Ovary (tissue), 3 donors: ENCODE measurements around the gene RSPH3.

Experiments
- EP300 ChIP-seq: sonication (generic); formaldehyde crosslinking; IDR thresholded peaks from one replicate; pipeline ENCODE4 v1.6.1; 2017; ENCODE audit warnings: antibody characterized with exemption
- POLR2A ChIP-seq: fragments of 450-650 bp; IDR thresholded peaks from one replicate; pipeline ENCODE4 v1.6.1; 2017; ENCODE audit warnings: antibody characterized with exemption, mild to moderate bottlenecking, moderate library complexity
- TF ChIP-seq, protein P1 (sequence below), 3 donors: fragments of 450-650 bp in 2 of 3; fragments of 200-600 bp in 1 of 3; IDR thresholded peaks; one replicate each; pipeline versions ENCODE4 v1.5.1 to v1.8.0; 2016 to 2022; ENCODE audit warnings: antibody characterized with exemption in 3 of 3, mild to moderate bottlenecking in 1 of 3
- donor health status: DM: no; HTN: no; CAD: no.

DNA sequence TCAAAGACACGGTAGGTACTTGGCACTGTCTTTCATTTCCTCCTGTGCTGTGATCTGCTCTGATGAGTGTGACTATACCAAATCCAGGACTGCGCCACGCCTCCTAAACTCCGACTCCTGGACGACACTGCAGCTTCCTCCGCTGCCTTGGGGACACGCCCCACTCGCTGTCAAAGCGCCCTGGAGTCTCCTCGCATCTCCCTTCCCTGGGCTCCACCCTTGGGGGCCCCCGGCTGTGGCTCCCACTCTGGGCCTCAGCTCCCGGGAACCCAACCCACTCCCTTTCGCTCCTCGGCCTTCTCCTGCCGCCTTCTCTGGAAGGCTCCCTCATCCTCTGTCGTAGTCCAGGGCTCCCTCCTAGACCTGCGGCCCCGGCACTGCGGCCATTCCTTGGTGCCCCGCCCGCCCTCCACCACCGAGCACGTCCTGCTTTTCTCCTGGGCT, 61.2 kb downstream of the RSPH3 start:
- TF ChIP-seq, protein P1, sequence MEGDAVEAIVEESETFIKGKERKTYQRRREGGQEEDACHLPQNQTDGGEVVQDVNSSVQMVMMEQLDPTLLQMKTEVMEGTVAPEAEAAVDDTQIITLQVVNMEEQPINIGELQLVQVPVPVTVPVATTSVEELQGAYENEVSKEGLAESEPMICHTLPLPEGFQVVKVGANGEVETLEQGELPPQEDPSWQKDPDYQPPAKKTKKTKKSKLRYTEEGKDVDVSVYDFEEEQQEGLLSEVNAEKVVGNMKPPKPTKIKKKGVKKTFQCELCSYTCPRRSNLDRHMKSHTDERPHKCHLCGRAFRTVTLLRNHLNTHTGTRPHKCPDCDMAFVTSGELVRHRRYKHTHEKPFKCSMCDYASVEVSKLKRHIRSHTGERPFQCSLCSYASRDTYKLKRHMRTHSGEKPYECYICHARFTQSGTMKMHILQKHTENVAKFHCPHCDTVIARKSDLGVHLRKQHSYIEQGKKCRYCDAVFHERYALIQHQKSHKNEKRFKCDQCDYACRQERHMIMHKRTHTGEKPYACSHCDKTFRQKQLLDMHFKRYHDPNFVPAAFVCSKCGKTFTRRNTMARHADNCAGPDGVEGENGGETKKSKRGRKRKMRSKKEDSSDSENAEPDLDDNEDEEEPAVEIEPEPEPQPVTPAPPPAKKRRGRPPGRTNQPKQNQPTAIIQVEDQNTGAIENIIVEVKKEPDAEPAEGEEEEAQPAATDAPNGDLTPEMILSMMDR (IDR thresholded peaks at IDR 0.05), result no peak
- TF ChIP-seq POLR2A, result no peak
- TF ChIP-seq EP300, result no peak
